GM21390 (cell line): Measurements from ENCODE around the gene ZNF281.
A peak's percentile ranks its signal among the peaks of the same experiment; 100 is the strongest.
"Not testable (repeated sequence)": the region's sequence is repeated elsewhere in the genome, so short reads cannot be mapped to it uniquely, and the experiment has no call there.

Source experiments
- ATAC-seq: cut with Tn5 transposase; IDR thresholded peaks from one replicate; pipeline ENCODE4 v1.9.1; 2021; ENCODE audit not compliant: unreplicated experiment

Gene ZNF281

GRCh38 chr1:200432586-200432985 is 22.8 kb upstream of the ZNF281 start:
- no peak for ATAC-seq

- no peak for ATAC-seq
Observed at GRCh38 chr1:200429221-200429751, 19.4 kb upstream of the ZNF281 start.

GRCh38 chr1:200428482-200429205 is 18.8 kb upstream of the ZNF281 start:
- ATAC-seq = no peak

- ATAC-seq = no peak
Observed at GRCh38 chr1:200427744-200428143, 17.9 kb upstream of the ZNF281 start.

- ATAC-seq = no peak
Observed at GRCh38 chr1:200426196-200426595, 16.4 kb upstream of the ZNF281 start.

GRCh38 chr1:200423235-200423634 is 13.4 kb upstream of the ZNF281 start:
- no peak for ATAC-seq

- no peak for ATAC-seq
Observed at GRCh38 chr1:200422211-200422610, 12.4 kb upstream of the ZNF281 start.

GRCh38 chr1:200415789-200416593 is 6.2 kb upstream of the ZNF281 start:
- peak; percentile 85 for ATAC-seq

GRCh38 chr1:200415227-200415626 is 5.4 kb upstream of the ZNF281 start:
- ATAC-seq = peak; percentile 71

GRCh38 chr1:200414657-200415056 is 4.8 kb upstream of the ZNF281 start:
- ATAC-seq = no peak

GRCh38 chr1:200413766-200414165 is 3.9 kb upstream of the ZNF281 start:
- not testable (repeated sequence) for ATAC-seq

- ATAC-seq = no peak
Observed at GRCh38 chr1:200411406-200412257, 1.8 kb upstream of the ZNF281 start.

GRCh38 chr1:200410566-200410878 is 686 bp upstream of the ZNF281 start:
- no peak for ATAC-seq

GRCh38 chr1:200409203-200409760 is 554 bp downstream of the ZNF281 start:
- ATAC-seq = peak; percentile 33

- ATAC-seq = no peak
Observed at GRCh38 chr1:200406161-200406797, 3.6 kb downstream of the ZNF281 start.

GRCh38 chr1:200405264-200405663 is 4.6 kb downstream of the ZNF281 start:
- no peak for ATAC-seq

GRCh38 chr1:200401708-200402107 is 8.1 kb downstream of the ZNF281 start:
- no peak for ATAC-seq

GRCh38 chr1:200401263-200401662 is 8.6 kb downstream of the ZNF281 start:
- no peak for ATAC-seq

GRCh38 chr1:200400556-200400955 is 9.3 kb downstream of the ZNF281 start:
- ATAC-seq = no peak

- ATAC-seq = no peak
Observed at GRCh38 chr1:200399860-200400259, 10.0 kb downstream of the ZNF281 start.

GRCh38 chr1:200398373-200398772 is 11.5 kb downstream of the ZNF281 start:
- ATAC-seq = no peak
